ENCODE measurements around the gene PDCD2L. TPM values are rescaled to one million over a fixed set of nuclear protein-coding genes. Genes with fewer than 3 reads are reported as not detected.

Gene PDCD2L
- total RNA-seq, 2 donors from 2014 or later = 5.9 to 6.2 TPM

GRCh38 chr19:34408411-34408810, 4.2 kb downstream of the PDCD2L start:
- Mint-ChIP-seq H3K27me3 (no peaks in the 10 kb centered on the region), H3K27ac (no peak overlapping the region), H3K4me3 (no peak overlapping the region), H3K4me1 (peaks cover 23% of the 10 kb centered on the region), H3K36me3 (ENCODE audit: low read depth) (peaks cover 4% of the 10 kb centered on the region)
- ATAC-seq = no peak
- H3K9me3 ChIP-seq (ENCODE audit: control insufficient read depth, low read length, poor library complexity, severe bottlenecking) = no peaks in the 10 kb centered on the region
- no peak for DNase-seq

- no peaks in the 10 kb centered on the region for H3K9me3 ChIP-seq (ENCODE audit: control insufficient read depth, low read length, poor library complexity, severe bottlenecking)
- ATAC-seq (no peak), DNase-seq (no peak)
- no peaks in the 10 kb centered on the region for H3K27me3 Mint-ChIP-seq
- no peak overlapping the region for H3K4me3 Mint-ChIP-seq
- H3K4me1 Mint-ChIP-seq = peaks cover 19% of the 10 kb centered on the region
- H3K36me3 Mint-ChIP-seq (ENCODE audit: low read depth) = peaks cover 4% of the 10 kb centered on the region
- peak overlapping the region; percentile 4 for H3K27ac Mint-ChIP-seq
These were observed 5.3 kb downstream of the PDCD2L start for GRCh38 chr19:34409189-34410164.

- Mint-ChIP-seq H3K4me1 (peaks cover 13% of the 10 kb centered on the region), H3K27ac (no peak overlapping the region), H3K4me3 (no peak overlapping the region), H3K36me3 (ENCODE audit: low read depth) (peaks cover 4% of the 10 kb centered on the region), H3K27me3 (no peaks in the 10 kb centered on the region)
- H3K9me3 ChIP-seq (ENCODE audit: control insufficient read depth, low read length, poor library complexity, severe bottlenecking) = no peaks in the 10 kb centered on the region
- ATAC-seq (no peak), DNase-seq (no peak)
These were observed 7.0 kb downstream of the PDCD2L start for GRCh38 chr19:34411216-34411615.

GRCh38 chr19:34416021-34416545, 11.9 kb downstream of the PDCD2L start:
- H3K9me3 ChIP-seq (ENCODE audit: control insufficient read depth, low read length, poor library complexity, severe bottlenecking) = no peaks in the 10 kb centered on the region
- H3K27ac Mint-ChIP-seq = no peak overlapping the region
- H3K36me3 Mint-ChIP-seq (ENCODE audit: low read depth) = no peaks in the 10 kb centered on the region
- DNase-seq = no peak
- ATAC-seq = no peak
- H3K4me3 Mint-ChIP-seq = no peak overlapping the region
- H3K27me3 Mint-ChIP-seq = no peaks in the 10 kb centered on the region
- H3K4me1 Mint-ChIP-seq = peaks cover 5% of the 10 kb centered on the region

GRCh38 chr19:34418300-34418699, 14.1 kb downstream of the PDCD2L start:
- Mint-ChIP-seq H3K4me1 (peaks cover 5% of the 10 kb centered on the region), H3K36me3 (ENCODE audit: low read depth) (no peaks in the 10 kb centered on the region), H3K4me3 (no peak overlapping the region), H3K27me3 (no peaks in the 10 kb centered on the region), H3K27ac (no peak overlapping the region)
- H3K9me3 ChIP-seq (ENCODE audit: control insufficient read depth, low read length, poor library complexity, severe bottlenecking) = no peaks in the 10 kb centered on the region
- ATAC-seq (no peak), DNase-seq (no peak)

GRCh38 chr19:34426096-34426661, 22.0 kb downstream of the PDCD2L start:
- Mint-ChIP-seq H3K4me1 (peaks cover 15% of the 10 kb centered on the region), H3K36me3 (ENCODE audit: low read depth) (peaks cover 2% of the 10 kb centered on the region), H3K27ac (no peak overlapping the region), H3K4me3 (no peak overlapping the region), H3K27me3 (no peaks in the 10 kb centered on the region)
- H3K9me3 ChIP-seq (ENCODE audit: control insufficient read depth, low read length, poor library complexity, severe bottlenecking) = no peaks in the 10 kb centered on the region
- DNase-seq = no peak
- ATAC-seq = no peak

GRCh38 chr19:34428549-34429285, 24.5 kb downstream of the PDCD2L start:
- H3K9me3 ChIP-seq (ENCODE audit: control insufficient read depth, low read length, poor library complexity, severe bottlenecking) = no peaks in the 10 kb centered on the region
- Mint-ChIP-seq H3K27ac (peak overlapping the region; percentile 74), H3K4me3 (peak overlapping the region; percentile 94), H3K27me3 (no peaks in the 10 kb centered on the region), H3K4me1 (peaks cover 24% of the 10 kb centered on the region), H3K36me3 (ENCODE audit: low read depth) (peaks cover 2% of the 10 kb centered on the region)
- ATAC-seq (peak; percentile 54), DNase-seq (peak in 1 of 3 donors; percentile 12)

GRCh38 chr19:34429553-34429952, 25.4 kb downstream of the PDCD2L start:
- H3K36me3 Mint-ChIP-seq (ENCODE audit: low read depth) = no peaks in the 10 kb centered on the region

GRCh38 chr19:34430738-34431625, 26.8 kb downstream of the PDCD2L start:
- Mint-ChIP-seq H3K27me3 (no peaks in the 10 kb centered on the region), H3K27ac (peak overlapping the region; percentile 74), H3K36me3 (ENCODE audit: low read depth) (no peaks in the 10 kb centered on the region), H3K4me1 (peaks cover 24% of the 10 kb centered on the region), H3K4me3 (peak overlapping the region; percentile 81)
- DNase-seq (peak in 1 of 3 donors; percentile 14), ATAC-seq (peak; percentile 63)
- no peaks in the 10 kb centered on the region for H3K9me3 ChIP-seq (ENCODE audit: control insufficient read depth, low read length, poor library complexity, severe bottlenecking)

More at GRCh38 chr19:34429553-34429952, 25.4 kb downstream of the PDCD2L start:
- no peaks in the 10 kb centered on the region for H3K9me3 ChIP-seq (ENCODE audit: control insufficient read depth, low read length, poor library complexity, severe bottlenecking)
- no peak for DNase-seq
- H3K4me3 Mint-ChIP-seq = peak overlapping the region; percentile 94
- H3K4me1 Mint-ChIP-seq = peaks cover 24% of the 10 kb centered on the region
- peak overlapping the region; percentile 74 for H3K27ac Mint-ChIP-seq
- ATAC-seq = no peak
- no peaks in the 10 kb centered on the region for H3K27me3 Mint-ChIP-seq

GRCh38 chr19:34431681-34432402, 27.6 kb downstream of the PDCD2L start:
- no peak overlapping the region for H3K4me3 Mint-ChIP-seq
- H3K36me3 Mint-ChIP-seq (ENCODE audit: low read depth) = no peaks in the 10 kb centered on the region
- no peak for ATAC-seq
- DNase-seq = no peak
- peaks cover 24% of the 10 kb centered on the region for H3K4me1 Mint-ChIP-seq
- H3K9me3 ChIP-seq (ENCODE audit: control insufficient read depth, low read length, poor library complexity, severe bottlenecking) = no peaks in the 10 kb centered on the region
- H3K27ac Mint-ChIP-seq = no peak overlapping the region
- no peaks in the 10 kb centered on the region for H3K27me3 Mint-ChIP-seq

GRCh38 chr19:34432797-34433196, 28.6 kb downstream of the PDCD2L start:
- Mint-ChIP-seq H3K36me3 (ENCODE audit: low read depth) (no peaks in the 10 kb centered on the region), H3K4me3 (no peak overlapping the region), H3K27me3 (no peaks in the 10 kb centered on the region), H3K27ac (peak overlapping the region; percentile 19), H3K4me1 (peaks cover 23% of the 10 kb centered on the region)
- H3K9me3 ChIP-seq (ENCODE audit: control insufficient read depth, low read length, poor library complexity, severe bottlenecking) = no peaks in the 10 kb centered on the region
- DNase-seq (no peak), ATAC-seq (no peak)

- Mint-ChIP-seq H3K27me3 (no peaks in the 10 kb centered on the region), H3K4me3 (no peak overlapping the region), H3K4me1 (peaks cover 10% of the 10 kb centered on the region), H3K27ac (no peak overlapping the region), H3K36me3 (ENCODE audit: low read depth) (peaks cover 6% of the 10 kb centered on the region)
- no peak for ATAC-seq
- H3K9me3 ChIP-seq (ENCODE audit: control insufficient read depth, low read length, poor library complexity, severe bottlenecking) = no peaks in the 10 kb centered on the region
- DNase-seq = no peak
These were observed 32.5 kb downstream of the PDCD2L start for GRCh38 chr19:34436716-34437115.

Data from T-helper 17 cell (primary cell).